ENCODE results near the gene L3MBTL4. TPM values are rescaled to one million over a fixed set of nuclear protein-coding genes. Genes with fewer than 3 reads are reported as not detected.
A peak's percentile ranks its signal among the peaks of the same experiment; 100 is the strongest.
"Not testable (repeated sequence)": the region's sequence is repeated elsewhere in the genome, so short reads cannot be mapped to it uniquely, and the experiment has no call there.

Gene L3MBTL4
- total RNA-seq, 2 experiments from 2014 or later = 0.05 TPM; not detected in 1

DNA sequence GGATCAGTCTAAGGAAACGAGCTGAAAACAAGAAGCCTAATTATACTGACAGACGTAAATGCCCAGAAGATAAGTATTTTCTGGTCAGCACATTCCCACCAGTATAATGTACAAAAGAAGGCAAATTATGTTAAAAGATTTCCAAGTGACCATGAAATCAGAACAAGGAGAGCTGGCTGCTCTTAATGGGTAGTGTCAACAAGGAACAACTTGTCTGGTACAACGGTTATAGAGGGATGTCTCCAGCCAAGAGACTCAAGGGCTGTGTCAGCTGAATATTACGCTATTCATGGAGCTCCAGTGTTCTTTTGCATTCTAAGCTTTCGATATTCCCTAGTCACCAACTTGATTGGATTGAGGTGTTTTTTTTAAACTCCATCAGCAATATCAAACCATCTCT lies 8.6 kb upstream of the L3MBTL4 start:
- H3K4me3 Mint-ChIP-seq = no peak overlapping the region
- H3K9me3 Mint-ChIP-seq (ENCODE audit: low read depth) = peaks cover 9% of the 10 kb centered on the region
- no peaks in the 10 kb centered on the region for H3K36me3 Mint-ChIP-seq
- no peak for DNase-seq
- CTCF ChIA-PET = no interaction called here
- no peak for ATAC-seq
- H3K27me3 Mint-ChIP-seq = no peaks in the 10 kb centered on the region
- H3K27ac Mint-ChIP-seq = no peak overlapping the region
- no peaks in the 10 kb centered on the region for H3K4me1 Mint-ChIP-seq

DNA sequence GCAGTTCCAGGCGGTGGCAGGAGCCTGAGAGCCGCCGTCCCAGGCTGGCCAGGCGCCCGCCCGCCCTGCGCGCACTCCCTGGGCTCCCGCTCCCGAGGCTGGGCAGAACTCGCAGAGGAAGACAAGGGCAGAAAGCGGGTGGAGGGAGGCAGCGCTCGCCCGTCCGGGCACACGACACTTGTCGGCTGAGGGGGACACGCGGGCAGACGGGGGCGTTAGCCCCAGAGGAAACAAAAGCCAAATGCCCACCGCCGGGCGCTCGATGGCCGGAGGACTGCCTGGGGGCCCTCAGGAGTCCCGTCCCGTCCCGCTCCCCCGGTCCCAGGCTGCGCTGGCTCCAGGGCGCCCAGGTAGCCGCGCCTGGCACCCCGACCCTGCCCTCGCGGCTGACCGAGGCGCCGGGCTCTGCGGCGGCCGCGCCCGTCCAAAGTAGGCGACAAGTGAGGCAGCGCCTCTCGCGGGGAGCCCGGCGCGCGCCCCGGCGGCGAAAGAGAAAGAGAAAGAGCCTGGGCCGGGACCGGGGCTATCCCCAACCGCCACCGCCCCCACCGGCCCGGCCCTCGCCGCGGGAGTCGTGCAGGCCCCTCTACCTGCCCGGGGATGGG lies 491 bp downstream of the L3MBTL4 start:
- H3K4me3 Mint-ChIP-seq = no peak overlapping the region
- DNase-seq (no peak), ATAC-seq (peak; percentile 70)
- no peak overlapping the region for H3K27ac Mint-ChIP-seq
- peaks cover 7% of the 10 kb centered on the region for H3K4me1 Mint-ChIP-seq
- peaks cover 5% of the 10 kb centered on the region for H3K9me3 Mint-ChIP-seq (ENCODE audit: low read depth)
- H3K27me3 Mint-ChIP-seq = peaks cover 21% of the 10 kb centered on the region
- peaks cover 2% of the 10 kb centered on the region for H3K36me3 Mint-ChIP-seq
- CTCF ChIA-PET = no interaction called here

DNA sequence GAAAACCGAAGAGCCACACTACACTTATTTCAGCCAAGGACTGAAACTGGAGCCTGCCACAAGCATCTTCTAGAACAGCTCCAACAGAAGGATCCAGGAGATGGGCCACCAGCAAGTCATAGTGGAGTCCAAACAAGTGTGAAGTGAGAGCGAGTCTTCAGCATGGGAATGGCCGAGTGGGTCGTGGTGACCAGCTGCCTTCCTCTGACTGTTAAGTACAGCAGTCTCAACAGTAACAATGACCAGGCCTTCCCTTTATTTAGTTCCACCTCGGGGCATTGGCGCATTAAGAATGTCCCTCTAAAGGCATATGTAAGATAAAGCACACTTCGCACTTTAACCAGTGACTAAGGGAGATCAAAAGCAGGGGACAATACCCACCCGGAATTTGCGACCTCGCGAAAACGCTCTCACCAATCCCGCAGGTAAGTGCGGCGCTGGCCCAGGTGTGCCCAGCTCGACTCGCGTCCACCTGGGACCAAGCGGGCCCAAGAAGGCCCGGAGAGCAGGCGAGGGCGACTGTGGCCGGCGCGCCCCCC lies 1.1 kb downstream of the L3MBTL4 start:
- Mint-ChIP-seq H3K4me3 (peak overlapping the region; percentile 47), H3K27ac (no peak overlapping the region), H3K36me3 (peaks cover 2% of the 10 kb centered on the region), H3K27me3 (peaks cover 21% of the 10 kb centered on the region), H3K4me1 (peaks cover 7% of the 10 kb centered on the region), H3K9me3 (ENCODE audit: low read depth) (peaks cover 2% of the 10 kb centered on the region)
- no peak for DNase-seq
- no peak for ATAC-seq
- CTCF ChIA-PET = no interaction called here

DNA sequence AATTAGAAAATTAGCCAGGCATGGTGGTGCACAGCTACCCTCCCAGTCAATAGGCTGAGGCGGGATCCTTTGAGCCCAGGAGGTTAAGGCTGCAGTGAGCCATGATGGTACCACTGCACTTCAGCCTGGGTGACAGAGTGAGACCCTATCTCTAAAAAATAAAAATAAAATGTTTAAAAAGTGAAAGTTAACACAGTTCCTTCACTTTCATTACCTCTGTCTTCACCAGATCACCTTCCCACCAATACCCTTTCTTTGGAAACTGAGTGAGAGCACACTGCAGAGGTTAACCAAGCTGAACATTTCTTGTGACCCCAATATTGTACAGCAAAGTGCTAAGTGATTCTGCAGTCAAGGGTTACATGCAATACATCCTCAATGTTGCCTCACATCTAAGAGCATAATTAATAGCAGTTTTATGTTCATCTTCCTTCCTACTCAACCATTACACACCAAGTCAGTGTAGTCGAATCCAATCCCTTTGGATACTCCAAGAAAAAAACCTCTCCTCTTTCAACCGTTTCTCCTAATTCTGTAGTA lies 1.7 kb downstream of the L3MBTL4 start:
- Mint-ChIP-seq H3K4me3 (peak overlapping the region; percentile 47), H3K9me3 (ENCODE audit: low read depth) (peaks cover 2% of the 10 kb centered on the region), H3K27me3 (peaks cover 21% of the 10 kb centered on the region), H3K36me3 (peaks cover 2% of the 10 kb centered on the region), H3K27ac (no peak overlapping the region), H3K4me1 (peaks cover 7% of the 10 kb centered on the region)
- CTCF ChIA-PET = no interaction called here
- ATAC-seq (no peak), DNase-seq (no peak)

DNA sequence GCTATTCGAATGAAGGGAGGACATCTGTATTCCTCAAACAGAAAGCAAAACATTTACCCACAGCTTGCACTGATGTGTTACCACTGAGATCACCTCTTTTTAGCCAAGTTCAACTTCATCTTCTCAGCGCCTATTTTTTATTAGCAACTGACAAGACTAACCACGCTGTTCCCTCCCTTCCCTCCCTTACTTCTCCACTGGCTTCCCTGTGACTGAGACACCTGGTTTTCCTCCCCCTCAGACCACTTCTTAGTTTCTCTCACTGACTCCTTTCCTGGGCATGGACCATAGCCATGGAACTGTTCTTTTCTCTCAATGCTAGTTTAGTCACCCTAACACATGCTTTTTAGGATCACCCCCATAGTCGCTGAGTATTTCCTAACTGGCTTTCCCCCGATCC lies 3.3 kb downstream of the L3MBTL4 start:
- no peak overlapping the region for H3K4me3 Mint-ChIP-seq
- peaks cover 7% of the 10 kb centered on the region for H3K4me1 Mint-ChIP-seq
- DNase-seq (no peak), ATAC-seq (no peak)
- CTCF ChIA-PET = no interaction called here
- H3K36me3 Mint-ChIP-seq = peaks cover 2% of the 10 kb centered on the region
- peaks cover 21% of the 10 kb centered on the region for H3K27me3 Mint-ChIP-seq
- H3K27ac Mint-ChIP-seq = no peak overlapping the region
- H3K9me3 Mint-ChIP-seq (ENCODE audit: low read depth) = peaks cover 5% of the 10 kb centered on the region

DNA sequence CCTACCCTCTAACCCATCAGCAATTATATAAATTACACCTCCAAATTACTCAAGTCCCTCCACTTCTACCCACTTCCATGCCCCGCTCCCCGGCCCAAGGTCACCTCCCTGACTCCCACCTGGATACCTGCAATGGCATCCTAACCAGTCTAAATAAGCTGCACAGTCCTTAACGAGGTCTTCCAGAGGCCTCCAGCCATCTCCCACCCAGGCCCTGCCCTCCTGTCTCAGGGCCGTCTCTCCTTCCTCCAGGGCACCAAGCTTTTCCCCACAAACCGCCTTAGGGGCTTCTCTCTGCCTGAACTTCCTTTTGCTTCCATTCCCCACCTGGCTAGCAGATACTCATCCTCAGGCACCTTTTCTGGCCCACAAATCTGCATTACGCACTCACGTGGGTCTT lies 4.8 kb downstream of the L3MBTL4 start:
- H3K27ac Mint-ChIP-seq = no peak overlapping the region
- H3K9me3 Mint-ChIP-seq (ENCODE audit: low read depth) = peaks cover 5% of the 10 kb centered on the region
- H3K4me3 Mint-ChIP-seq = no peak overlapping the region
- H3K27me3 Mint-ChIP-seq = peaks cover 12% of the 10 kb centered on the region
- ATAC-seq = no peak
- H3K4me1 Mint-ChIP-seq = peaks cover 4% of the 10 kb centered on the region
- H3K36me3 Mint-ChIP-seq = peaks cover 2% of the 10 kb centered on the region
- CTCF ChIA-PET = no interaction called here
- no peak for DNase-seq

DNA sequence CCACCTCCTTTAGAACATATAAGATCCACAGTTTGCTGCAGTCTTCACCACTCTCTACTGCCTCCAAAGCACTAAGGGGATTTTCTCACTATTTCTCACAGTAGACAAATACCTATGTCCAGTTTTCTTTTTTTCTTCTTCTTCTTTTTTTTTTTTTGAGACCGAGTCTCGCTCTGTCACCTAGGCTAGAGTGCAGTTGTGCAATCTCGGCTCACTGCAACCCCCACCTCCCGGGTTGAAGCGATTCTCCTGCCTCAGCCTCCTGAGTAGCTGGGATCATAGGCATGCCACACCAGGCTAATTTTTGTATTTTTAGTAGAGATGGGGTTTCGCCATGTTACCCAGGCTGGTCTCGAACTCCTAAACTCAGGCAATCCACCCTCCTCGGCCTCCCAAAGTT lies 6.2 kb downstream of the L3MBTL4 start:
- ATAC-seq; H3K9me3 Mint-ChIP-seq (ENCODE audit: low read depth); H3K36me3 Mint-ChIP-seq; H3K4me3 Mint-ChIP-seq; DNase-seq; H3K4me1 Mint-ChIP-seq; H3K27ac Mint-ChIP-seq; CTCF ChIA-PET; H3K27me3 Mint-ChIP-seq: not testable (repeated sequence)

DNA sequence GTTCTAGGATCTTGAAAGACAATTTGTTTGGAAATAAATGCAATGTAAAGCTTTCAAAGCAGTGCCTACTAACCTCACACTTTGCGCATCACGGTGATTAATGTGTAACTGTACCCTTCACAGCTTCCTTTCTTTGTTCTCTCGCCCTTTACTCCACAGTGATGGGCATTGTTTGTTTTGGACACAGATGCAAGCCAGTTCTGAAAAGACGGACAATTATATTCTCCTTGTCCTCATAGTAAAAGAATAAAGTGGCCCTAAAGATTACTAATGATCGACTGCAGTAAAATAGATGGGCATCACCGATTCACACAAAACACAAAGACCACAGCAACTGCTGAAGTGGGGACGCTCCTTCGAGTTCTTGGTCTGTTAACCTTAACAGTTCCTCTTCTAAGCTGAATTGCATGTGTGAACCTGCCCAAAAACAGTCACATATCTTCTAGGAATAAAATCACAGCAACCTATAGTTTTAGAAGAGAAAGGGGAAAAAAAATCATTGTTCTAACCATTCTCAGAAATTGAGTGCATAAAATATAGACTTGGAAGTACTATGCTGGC lies 7.7 kb downstream of the L3MBTL4 start:
- Mint-ChIP-seq H3K9me3 (ENCODE audit: low read depth) (peaks cover 5% of the 10 kb centered on the region), H3K4me3 (no peak overlapping the region), H3K4me1 (no peaks in the 10 kb centered on the region), H3K36me3 (no peaks in the 10 kb centered on the region), H3K27ac (no peak overlapping the region), H3K27me3 (no peaks in the 10 kb centered on the region)
- DNase-seq = no peak
- CTCF ChIA-PET = no interaction called here
- no peak for ATAC-seq

DNA sequence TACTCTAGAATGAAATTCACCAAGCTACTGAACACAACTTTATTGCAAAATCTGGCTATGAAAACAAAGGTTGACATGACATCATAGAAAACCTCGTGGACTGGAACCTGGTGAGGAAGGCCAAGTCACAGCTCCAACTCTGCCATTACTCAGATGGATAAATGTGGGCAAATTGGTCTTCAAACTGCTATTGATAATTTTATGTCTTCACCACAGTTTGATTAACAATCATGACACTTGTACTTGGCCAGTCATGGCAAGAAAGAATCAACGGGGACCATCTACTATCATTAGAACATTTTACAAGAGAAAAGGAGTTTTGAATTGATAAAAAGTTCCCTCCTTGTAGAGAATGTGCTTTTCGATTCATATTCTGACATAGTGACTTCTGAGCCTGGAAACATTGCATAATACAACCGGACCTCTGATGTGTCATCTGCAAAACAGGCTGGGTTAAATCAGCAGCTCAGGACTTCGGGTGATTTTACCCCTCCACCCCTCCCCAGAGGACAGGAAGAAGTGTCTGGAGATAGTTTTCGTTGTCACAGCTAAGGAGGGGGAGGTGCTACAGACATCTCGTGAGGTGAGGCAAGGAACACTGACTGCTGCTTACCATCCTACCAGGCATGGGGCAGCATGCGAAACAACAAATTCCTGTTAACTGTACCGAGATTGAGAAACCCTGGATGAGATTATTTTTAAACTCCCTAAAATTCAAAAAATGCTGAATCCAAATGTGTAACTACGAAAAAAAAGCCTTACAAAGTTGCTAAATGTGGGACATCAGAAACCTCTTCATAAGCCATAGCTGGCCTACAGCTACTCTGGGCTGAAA lies 8.4 kb downstream of the L3MBTL4 start:
- no peaks in the 10 kb centered on the region for H3K36me3 Mint-ChIP-seq
- ATAC-seq (no peak), DNase-seq (no peak)
- peaks cover 6% of the 10 kb centered on the region for H3K9me3 Mint-ChIP-seq (ENCODE audit: low read depth)
- H3K27ac Mint-ChIP-seq = no peak overlapping the region
- H3K4me3 Mint-ChIP-seq = no peak overlapping the region
- H3K27me3 Mint-ChIP-seq = no peaks in the 10 kb centered on the region
- H3K4me1 Mint-ChIP-seq = no peaks in the 10 kb centered on the region
- CTCF ChIA-PET = no interaction called here

DNA sequence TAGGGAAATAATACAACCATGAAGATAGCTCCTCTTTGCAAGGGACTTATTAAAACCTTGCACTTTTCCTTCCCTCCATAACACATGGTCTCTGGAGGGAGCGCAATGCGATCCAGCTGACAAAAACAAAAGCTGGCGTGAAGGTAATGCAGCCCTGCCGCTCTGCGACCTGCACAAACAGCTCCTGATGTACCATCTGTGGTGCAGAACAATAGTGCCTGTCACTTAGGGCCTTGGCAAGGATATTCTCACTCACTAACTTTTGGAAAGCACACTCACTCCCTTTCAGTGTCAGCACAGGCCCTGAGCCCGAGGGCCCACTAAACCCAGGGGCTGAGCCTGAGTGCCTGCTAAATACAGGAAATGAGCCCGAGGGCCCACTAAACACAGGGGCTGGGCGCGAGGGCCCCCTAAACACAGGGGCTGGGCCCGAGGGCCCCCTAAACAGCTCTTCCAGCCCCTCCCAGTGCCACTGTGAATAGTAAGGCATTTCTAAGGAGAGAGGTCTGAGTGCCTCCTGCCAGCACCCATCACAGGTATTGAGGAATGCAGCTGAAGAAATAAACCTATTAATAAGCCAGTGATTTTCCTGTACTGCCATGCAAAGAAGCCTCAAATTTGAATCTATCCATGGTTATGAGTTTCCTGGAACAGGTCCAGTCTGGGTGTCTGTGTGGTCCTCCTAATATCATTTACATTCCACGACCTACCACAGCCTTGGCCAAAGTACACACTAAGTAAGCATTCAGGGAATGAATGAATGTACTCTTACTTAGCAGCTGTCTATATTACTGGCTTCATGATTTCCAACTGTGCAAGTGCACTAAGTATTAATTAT lies 9.3 kb downstream of the L3MBTL4 start:
- Mint-ChIP-seq H3K27ac (no peak overlapping the region), H3K9me3 (ENCODE audit: low read depth) (peaks cover 7% of the 10 kb centered on the region), H3K36me3 (no peaks in the 10 kb centered on the region), H3K4me1 (no peaks in the 10 kb centered on the region), H3K4me3 (no peak overlapping the region), H3K27me3 (no peaks in the 10 kb centered on the region)
- DNase-seq (no peak), ATAC-seq (no peak)
- CTCF ChIA-PET = no interaction called here

DNA sequence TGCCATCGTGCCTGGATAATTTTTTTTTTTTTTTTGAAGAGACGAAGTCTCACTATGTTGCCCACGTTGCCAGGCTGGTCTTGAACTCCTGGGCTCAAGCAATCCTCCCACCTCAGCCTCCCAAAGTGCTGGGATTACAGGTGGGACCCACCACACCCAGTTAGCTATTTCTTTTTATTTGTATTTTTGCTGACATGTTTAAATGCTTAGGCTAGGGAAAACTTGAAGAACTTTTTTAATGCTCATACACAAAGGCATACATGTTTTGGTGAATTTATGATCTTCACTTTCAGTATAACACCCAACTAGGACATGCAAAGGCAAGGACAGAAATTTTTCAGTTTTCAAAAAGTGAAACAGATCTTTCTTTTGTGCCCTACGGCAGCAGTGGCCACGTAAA lies 9.9 kb downstream of the L3MBTL4 start:
- H3K9me3 Mint-ChIP-seq (ENCODE audit: low read depth) = peaks cover 5% of the 10 kb centered on the region
- ATAC-seq (no peak), DNase-seq (no peak)
- CTCF ChIA-PET = no interaction called here
- H3K27me3 Mint-ChIP-seq = no peaks in the 10 kb centered on the region
- no peaks in the 10 kb centered on the region for H3K36me3 Mint-ChIP-seq
- H3K4me3 Mint-ChIP-seq = no peak overlapping the region
- no peak overlapping the region for H3K27ac Mint-ChIP-seq
- no peaks in the 10 kb centered on the region for H3K4me1 Mint-ChIP-seq

DNA sequence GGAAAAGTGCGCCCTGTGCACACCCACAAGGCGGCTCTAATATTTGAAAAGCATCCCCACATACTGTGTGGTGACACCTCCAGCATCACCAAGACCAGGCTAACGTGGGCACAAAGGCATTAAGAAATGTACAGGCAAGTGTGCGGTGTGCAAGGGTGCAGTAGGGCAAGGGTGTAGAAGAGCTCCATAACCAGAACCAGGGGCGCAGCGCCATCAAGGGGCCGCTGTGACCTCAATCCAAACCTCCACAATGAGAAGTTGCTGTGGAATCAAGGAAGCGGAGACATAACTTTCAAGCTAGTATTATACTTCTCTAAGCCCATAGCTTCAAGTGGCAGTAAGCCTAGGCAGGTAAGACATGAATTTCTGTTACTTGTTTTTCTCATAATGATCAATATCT lies 13.0 kb downstream of the L3MBTL4 start:
- H3K27me3 Mint-ChIP-seq = no peaks in the 10 kb centered on the region
- H3K4me3 Mint-ChIP-seq = no peak overlapping the region
- H3K4me1 Mint-ChIP-seq = no peaks in the 10 kb centered on the region
- H3K36me3 Mint-ChIP-seq = no peaks in the 10 kb centered on the region
- CTCF ChIA-PET = no interaction called here
- DNase-seq = no peak
- no peak for ATAC-seq
- H3K27ac Mint-ChIP-seq = no peak overlapping the region
- H3K9me3 Mint-ChIP-seq (ENCODE audit: low read depth) = peaks cover 5% of the 10 kb centered on the region

DNA sequence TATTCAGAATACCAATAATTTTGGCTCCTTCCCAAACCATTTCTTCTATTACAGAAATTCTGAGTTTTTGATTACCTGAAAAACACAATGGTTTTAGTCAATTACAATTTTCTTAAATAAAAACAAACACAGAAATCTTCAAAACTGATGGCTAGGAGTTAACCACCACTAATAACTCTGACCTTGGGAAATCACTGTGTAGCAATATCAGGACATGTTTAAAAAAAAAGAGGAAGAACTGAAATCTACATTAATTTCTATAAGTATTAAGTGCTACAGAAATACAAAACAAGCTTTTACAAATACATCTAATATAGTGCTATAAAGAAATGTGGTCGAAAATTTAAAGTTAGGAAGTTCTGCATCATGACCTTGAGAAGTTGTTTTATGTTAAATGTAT lies 14.9 kb downstream of the L3MBTL4 start:
- Mint-ChIP-seq H3K27me3 (no peaks in the 10 kb centered on the region), H3K4me1 (no peaks in the 10 kb centered on the region), H3K9me3 (ENCODE audit: low read depth) (peaks cover 5% of the 10 kb centered on the region), H3K27ac (no peak overlapping the region), H3K36me3 (no peaks in the 10 kb centered on the region), H3K4me3 (no peak overlapping the region)
- DNase-seq (no peak), ATAC-seq (no peak)
- CTCF ChIA-PET = no interaction called here

Data from activated CD8-positive, alpha-beta memory T cell treated with anti-CD3 and anti-CD28 coated beads, Interleukin-2, amount 10 ng/mL, durations not matched to agents 7 days and 5 days (primary cell).